Renal cortex interstitium (tissue), 11 donors: ENCODE results near the gene GNG11. TPM values are rescaled to one million over a fixed set of nuclear protein-coding genes. Genes with fewer than 3 reads are reported as not detected.
"Not testable (repeated sequence)": the region's sequence is repeated elsewhere in the genome, so short reads cannot be mapped to it uniquely, and the experiment has no call there.

Experiments used
- DNase-seq, 11 donors: peaks; one replicate each; pipeline ENCODE4 v3.0.0-alpha.2; 2013; ENCODE audit warnings: low read depth in 9 of 11, low spot score in 4 of 11; ENCODE audit errors: extremely low read depth in 1 of 11
- polyA plus RNA-seq, 3 donors: library from polyadenylated mRNA; unstranded; fragments of 120-200 nt; gene quantifications; one replicate each; pipeline ENCODE4 v1.2.1, GENCODE V29; 2013; ENCODE audit not compliant: insufficient read length in 3 of 3

GNG11 gene
- polyA plus RNA-seq, 3 donors: 28.7 to 49.7 (median 43.3) TPM

DNA sequence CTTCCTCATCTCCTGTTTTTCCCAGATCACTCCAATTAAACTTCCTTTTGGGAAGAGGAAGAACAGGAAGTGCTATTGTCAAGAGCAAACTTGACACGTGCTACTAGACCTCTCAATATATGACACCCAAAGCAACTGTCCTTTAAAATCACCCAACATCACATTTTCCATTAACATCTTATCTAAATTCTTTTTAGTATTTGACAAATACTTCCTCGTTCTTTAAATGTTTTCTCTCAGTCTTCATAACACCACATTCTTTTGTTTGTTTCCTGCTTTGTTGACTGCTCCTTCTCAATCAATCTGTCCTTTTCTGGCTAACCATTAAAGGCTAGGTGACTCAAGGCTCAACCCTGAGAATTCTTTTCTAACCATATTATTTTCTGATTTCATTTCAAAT lies 23.9 kb upstream of the GNG11 start:
- DNase-seq: no peak

DNA sequence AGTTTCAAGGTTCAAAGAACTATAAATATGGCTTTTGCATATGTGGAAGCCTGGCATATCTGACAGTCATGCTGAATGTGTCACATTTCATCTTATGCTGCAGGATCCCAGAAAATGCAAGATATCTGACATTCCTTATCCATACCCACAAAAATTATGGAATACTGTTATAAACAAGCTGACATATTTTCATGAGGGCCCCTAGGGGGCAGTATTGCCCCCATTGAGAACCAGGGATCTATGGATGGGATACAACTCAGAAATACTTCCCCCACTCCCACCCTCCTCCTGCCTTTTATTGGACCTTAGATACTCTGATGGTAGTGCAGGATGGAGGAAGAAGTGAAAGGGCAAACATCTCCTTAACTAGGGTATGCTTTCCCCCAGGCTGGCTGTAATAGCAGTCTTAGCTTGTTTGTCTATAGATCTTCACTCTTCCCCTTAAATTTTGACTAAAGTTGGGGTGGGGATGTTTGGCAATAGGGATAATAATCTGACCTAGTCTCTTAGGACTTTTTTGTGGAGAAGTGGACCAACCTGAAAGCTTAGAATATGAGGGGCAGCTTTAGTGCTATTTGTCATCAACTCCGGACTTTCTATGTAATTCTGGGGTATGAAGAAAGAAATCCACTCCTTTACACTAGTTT lies 18.6 kb upstream of the GNG11 start:
- peak in 1 of 11 donors; percentile 53 for DNase-seq

GRCh38 chr7:93906267-93906666 lies 15.3 kb upstream of the GNG11 start, which contains the start of gene GNGT1:
TSS of gene GNGT1 (plus strand) at chr7:93906567. CDS start at chr7:93906747, 180 bp downstream.
- no peak for DNase-seq

DNA sequence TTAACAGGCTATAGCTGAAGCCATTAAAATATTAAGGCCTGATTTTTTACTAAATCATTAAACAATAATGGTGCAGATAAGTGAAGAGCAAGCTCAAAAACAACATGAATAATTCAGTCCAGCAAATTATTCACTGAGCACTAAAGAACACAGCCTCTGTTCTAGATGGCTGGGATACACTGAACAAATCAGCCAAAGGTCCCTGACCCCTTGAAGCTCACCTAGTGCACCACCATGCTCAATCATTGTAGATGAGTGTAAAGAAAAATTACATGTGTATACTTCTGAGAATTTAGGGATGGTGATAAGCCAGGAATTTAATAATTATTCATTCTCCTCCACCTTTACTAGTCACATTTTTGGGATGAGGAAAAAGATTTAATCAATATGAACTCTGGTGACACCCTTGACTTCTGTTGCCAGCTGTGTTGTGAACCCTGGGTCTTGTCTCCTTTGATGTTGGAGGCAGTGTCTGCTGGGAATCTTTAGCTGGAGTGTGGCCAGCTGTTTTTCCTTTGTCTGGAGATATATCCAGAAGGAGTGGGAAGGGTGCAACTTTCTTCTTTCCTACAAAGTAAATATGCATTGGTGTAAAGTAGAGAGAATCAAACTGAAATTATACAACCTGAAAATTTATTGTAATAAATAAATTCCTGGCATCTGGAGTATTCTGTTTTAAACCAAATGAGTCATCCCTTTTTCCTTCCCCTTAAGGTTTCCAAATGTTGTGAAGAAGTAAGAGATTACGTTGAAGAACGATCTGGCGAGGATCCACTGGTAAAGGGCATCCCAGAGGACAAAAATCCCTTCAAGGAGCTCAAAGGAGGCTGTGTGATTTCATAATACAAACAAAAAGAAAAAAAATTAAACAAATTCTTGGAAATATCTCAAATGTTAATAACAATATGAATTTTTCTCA lies 11.2 kb upstream of the GNG11 start:
- DNase-seq: no peak

DNA sequence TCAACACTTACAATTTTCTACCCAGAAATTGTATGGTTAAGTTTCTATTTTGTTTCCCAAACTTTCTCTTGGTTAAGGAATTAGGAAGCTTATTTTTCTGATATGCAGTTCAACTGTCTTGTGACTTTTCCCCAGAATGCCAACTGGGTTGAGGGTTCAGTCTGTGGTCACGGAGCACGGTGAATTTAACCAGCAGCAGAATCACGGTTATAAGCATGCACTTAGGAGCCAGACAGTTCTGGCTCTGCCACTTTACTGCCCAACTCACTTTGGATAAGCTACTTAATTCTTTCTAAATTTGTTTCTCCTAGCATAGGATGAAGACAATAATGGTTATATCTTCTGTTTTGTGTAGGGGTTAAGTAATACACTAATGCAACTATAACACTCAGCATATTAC lies 10.3 kb upstream of the GNG11 start:
- DNase-seq: not testable (repeated sequence)

- not testable (repeated sequence) for DNase-seq
Observed at GRCh38 chr7:93911661-93912060, 9.9 kb upstream of the GNG11 start.

DNA sequence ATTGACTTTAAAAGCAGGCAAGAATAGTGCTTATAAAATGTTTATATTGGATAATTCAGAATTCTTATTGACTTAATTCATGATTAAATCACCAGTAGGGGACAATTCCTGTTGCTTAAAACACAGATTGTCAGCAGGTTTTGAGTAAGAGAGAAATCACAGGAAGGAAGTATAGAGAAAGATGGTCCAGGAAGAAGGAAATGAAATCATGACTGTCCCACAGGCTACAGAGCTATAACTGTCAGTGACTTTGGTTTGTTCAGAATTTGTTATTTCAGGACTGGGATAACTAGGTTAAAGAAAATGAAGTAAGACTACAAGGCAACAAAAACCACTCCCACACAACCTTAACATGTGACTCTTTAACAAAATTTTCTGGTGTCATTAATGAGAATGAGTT lies 8.3 kb upstream of the GNG11 start:
- DNase-seq: no peak

DNA sequence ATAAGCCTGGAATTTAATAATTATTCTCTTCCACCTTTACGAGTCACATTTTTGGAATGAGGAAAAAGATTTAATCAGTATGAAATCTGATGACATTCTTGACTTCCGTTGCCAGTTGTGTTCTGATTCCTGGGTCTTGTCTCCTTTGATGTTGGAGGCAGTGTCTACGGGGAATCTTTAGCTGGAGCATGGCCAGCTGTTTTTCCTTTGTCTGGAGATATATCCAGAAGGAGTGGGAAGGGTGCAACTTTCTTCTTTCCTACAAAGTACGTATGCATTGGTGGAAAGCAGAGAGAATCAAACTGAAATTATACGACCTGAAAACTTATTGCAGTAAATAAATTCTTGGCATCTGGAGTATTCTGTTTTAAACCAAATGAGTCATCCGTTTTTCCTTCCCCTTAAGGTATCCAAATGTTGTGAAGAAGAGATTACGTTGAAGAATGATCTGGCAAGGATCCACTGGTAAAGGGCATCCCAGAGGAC lies 6.9 kb upstream of the GNG11 start:
- DNase-seq: no peak

- not testable (repeated sequence) for DNase-seq
Observed at GRCh38 chr7:93915206-93915842, 6.2 kb upstream of the GNG11 start.

DNA sequence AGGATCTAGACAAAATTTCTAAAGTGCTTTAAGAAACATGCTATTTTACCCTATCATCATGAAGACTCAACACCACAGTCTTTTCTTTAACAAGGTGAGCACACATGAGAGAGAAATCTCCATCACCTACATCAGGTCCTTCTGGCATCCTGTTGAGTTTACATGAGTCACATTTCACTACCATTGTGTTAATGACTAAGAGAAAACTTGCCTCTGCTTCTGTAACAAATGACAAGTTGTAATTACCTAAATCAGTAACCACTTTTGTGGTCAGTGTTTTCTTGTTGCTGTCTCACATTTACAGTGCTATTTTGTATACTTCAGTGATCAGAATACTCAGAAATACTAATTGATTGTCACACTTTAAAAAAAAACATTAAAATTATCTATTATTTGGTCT lies 5.6 kb upstream of the GNG11 start:
- DNase-seq: not testable (repeated sequence)

DNA sequence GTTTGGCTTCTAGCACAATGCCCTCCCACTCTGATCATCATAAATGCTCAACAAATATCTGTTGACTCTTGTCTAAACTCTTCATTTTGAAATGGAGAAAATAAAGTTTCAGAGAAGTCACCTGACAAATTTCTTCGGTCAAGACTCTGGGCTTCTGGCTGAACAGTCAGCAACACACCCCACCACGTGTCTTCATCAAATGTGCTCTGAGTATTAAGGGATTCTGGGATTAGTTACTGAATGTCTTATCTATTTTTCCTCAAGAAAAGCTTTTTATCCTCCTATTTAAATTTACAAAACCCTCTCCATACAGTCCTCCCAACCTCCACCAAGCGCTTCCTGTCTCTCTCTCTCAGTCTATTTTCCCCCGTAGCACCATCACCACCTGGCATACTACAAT lies 5.2 kb upstream of the GNG11 start:
- not testable (repeated sequence) for DNase-seq

GRCh38 chr7:93920496-93921182 lies 896 bp upstream of the GNG11 start:
- peak in 1 of 11 donors; percentile 23 for DNase-seq

GRCh38 chr7:93921186-93921585 lies 349 bp upstream of the GNG11 start:
- DNase-seq: no peak

- no peak for DNase-seq
Observed at GRCh38 chr7:93923296-93923695, 1.8 kb downstream of the GNG11 start.

- no peak for DNase-seq
Observed at GRCh38 chr7:93923942-93924341, 2.4 kb downstream of the GNG11 start.

- no peak for DNase-seq
Observed at GRCh38 chr7:93926800-93927199, 5.3 kb downstream of the GNG11 start.

DNA sequence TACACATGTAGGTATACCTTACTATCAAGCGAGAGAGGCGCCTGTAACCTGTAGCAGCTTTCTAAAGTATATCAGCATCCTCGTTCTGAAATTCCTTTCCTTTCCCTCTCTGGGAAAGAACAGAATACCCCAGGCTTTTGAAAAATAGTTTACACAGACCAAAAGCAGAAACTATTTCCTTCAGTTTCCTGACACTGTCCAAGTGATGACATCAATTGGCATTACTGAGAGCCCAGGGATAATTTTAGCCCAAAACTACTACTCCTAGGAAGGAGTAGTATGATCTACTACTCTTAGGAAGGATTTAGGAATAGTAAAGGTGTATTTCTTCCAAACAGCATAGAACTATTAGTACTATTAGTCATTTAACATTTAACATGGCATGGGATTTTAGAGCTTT lies 6.0 kb downstream of the GNG11 start:
- no peak for DNase-seq

DNA sequence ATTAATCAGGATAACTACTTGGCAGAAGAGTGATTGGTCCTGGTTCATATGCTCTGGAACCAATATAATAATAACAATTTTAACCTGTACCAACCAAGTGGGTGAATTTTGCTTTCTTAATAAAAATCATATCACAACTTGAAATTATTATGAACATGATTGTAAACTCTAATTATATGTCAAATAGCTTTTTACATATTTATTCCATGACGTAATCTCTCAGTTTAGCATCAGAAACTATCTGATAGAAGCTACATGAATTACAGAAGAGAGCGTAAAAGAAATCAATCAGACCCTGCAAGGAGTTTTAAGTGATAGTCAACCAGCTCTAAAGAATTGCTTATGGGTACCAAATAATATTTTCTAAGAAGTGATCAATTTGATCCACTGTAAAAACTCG lies 10.1 kb downstream of the GNG11 start:
- DNase-seq: no peak

DNA sequence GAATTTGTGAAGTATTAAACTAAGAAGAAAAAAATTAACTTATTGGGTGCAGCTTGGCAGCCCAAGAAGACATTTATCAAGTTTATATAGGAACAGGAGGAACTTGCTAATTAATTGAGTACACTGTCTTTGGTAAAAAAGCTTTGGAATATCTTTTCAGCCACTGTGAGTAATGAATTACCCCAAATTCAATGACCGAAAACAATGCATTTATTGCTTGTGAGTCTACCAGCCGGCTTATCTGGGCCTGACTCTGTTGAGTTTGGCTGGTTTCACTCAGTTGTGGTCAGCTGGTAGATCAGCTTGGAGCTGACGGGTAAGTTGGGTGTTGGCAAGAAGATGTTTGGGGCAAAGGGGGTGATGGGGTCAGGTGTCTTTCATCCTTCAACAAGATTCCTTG lies 11.6 kb downstream of the GNG11 start:
- no peak for DNase-seq
